ENCODE results near the gene CLNK.

- TF ChIP-seq CTCF (IDR thresholded peaks at IDR 0.05; ENCODE audit: low read depth, low read length) (no peak), EZH2phosphoT487 (IDR thresholded peaks at IDR 0.05; ENCODE audit: low read depth) (no peak)
These were observed 77.4 kb downstream of the CLNK start for GRCh38 chr4:10607206-10607605.

All from OCI-LY3 (cell line).